Fibroblast of skin of scalp (primary cell): ENCODE data around the gene SKOR2.
A peak's percentile ranks its signal among the peaks of the same experiment; 100 is the strongest.
"Not testable (repeated sequence)": the region's sequence is repeated elsewhere in the genome, so short reads cannot be mapped to it uniquely, and the experiment has no call there.

Experiments used
- DNase-seq: peaks from one replicate; pipeline ENCODE4 v3.0.0-alpha.2; 2013

The SKOR2 gene

DNA sequence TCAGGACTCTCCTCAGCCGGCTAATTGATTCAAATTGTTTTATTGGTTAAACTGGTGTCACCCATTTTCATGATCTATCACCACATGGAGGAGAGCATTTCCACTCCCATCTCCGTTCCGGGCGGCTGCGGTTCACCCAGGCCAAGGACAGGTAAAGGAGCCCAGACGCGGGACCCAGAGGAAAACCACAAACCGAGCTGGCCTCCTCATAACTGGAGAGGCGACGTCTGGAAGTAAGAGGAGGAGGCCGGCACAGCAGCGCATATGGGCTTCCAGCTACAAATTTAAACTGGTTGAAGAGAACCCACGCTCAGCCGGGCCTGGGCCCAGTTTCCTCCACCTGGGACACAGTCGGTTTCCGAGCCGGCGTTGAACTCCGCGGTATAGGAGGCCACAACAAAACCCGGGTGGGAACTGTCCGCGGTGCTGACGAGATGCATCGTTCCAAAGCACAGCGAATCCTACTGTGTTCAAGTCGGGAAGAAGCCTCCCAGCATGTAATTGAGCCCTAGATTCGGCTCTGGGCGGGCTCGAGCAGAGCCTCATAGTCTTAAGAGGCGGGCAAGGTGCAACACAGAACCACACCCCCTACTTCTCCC, 3.0 kb upstream of the SKOR2 start:
- DNase-seq, result peak; percentile 66

- no peak for DNase-seq
Observed at GRCh38 chr18:47253101-47253654, 1.7 kb upstream of the SKOR2 start.

DNA sequence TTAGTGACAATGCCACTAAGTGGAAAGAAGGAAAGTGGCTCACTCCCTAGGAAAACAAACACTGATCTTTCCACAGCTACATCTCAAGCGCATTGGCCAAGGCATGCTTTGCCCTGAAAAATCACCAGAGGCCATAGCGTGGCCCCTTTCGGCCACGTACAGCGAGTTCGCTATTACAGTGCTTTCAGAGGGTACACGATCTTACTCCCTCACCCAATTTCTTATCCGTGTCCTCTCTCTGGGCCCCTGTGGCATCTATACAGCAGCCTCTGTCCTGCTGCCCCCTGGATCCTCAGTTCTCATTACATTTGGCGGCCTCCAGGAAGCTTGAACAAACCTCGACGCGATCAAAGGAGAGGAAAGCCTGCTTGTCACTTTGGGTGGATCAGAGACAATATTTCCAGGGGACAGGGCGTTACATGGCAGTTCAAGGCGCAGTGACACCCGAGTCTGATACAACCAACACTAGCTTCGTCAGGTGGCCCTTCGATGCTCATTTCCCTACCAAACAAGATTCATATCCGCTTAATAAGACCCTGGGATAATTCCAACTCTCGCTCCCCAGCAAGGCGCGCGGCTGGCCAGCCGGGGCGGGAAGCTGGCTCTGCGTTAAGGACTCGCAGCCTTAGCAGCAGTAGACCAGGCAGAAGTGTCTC, 941 bp downstream of the SKOR2 start:
- no peak for DNase-seq

DNA sequence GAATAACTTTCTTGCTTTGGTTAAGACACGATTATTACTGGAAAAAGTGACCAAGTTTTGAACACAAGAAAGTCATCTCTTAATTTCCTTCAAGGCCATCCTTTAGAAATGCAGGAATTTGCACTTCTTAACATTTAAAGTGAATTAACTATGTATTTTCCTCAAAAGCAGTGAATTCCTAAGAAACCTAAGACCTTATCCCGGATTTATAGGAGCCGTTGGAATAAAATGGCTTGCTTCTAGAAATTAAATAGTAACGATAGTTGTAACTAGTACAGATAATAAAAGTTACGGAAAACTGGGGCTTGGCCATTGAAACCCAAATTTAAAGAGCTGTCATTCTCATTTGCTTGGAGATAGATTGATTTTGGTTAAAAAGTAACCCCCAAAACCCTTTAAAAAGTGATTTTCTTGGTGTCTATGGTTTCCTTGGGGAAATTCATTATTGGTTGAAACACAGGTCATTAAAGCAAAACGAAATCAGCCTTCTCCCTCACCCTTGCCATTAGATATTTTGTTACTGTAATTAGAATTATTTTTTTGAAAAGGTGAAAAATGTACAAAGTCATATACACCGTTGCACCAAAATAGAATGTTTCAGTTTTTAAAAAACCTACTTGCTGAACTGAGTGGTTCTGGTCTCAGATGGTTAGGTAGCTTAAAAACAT, 2.0 kb downstream of the SKOR2 start:
- no peak for DNase-seq

DNA sequence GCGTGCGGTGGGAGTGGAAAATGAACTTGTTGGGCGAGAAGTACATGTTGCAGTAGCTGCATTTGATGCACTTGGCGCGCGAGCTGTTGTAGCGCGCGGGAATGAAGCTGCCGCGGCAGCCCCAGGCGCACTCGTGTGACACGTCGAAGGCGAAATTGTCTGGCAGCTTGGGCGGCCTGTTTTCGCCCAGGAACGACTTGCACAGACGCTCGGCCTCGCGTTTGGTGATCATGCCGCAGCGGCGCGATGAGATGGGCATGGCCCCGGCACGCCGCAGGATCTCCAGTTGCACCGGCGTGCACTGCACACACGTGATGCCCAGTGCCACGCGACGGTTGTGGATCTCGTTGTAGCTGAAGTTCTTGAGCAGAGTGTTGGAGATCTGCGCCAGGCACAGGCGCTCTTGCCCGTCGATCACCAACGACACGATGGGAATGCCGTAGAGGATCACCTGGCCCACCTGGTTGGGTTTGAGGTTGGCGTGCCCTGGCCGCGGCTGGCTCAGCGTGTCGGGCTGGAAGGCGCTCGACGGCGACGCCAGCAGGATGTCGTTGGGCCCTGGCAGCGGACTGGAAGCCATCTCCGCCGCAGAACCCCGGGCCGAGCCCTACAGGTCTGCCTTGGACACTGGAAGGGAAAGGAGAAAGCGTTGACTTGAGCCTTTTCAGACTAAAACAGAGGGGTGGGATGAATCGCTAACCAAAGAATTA, 2.7 kb downstream of the SKOR2 start:
- DNase-seq, result no peak

GRCh38 chr18:47248115-47248603, 3.3 kb downstream of the SKOR2 start:
- no peak for DNase-seq

DNA sequence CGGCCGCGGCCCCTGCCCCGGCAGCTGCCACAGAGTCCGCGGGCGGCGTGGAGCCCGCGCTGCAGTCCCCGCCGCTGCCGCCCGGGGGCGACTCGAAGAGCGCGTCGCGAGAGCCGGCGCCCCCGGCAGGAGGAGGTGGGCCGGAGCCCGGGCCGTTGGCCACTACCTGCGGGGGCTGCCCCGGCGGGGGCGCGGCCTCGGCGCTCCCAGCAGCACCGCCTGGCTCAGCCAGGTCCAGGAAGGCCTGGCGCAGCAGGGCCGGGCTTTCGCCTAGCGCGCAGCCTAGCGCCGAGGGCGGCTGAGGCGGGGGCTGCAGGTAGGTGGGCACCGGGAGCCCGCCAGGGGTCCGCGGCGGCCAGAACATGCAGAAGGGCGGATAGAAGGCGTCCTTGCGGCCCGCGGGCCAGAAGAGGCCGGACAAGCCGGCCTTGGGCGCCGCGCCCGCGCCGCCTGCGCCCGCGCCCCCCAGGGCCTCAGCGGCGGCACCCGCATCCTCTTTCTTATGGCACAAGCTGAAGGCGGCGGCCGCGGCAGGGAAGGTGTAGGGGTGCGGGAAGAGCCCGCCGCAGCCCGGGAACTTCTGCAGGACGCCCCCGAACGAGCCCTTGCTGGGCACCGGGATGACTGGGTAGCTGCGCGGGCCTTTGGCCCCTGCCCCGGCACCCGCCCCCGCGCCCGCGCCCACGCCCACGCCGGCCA, 3.9 kb downstream of the SKOR2 start:
- DNase-seq, result no peak

DNA sequence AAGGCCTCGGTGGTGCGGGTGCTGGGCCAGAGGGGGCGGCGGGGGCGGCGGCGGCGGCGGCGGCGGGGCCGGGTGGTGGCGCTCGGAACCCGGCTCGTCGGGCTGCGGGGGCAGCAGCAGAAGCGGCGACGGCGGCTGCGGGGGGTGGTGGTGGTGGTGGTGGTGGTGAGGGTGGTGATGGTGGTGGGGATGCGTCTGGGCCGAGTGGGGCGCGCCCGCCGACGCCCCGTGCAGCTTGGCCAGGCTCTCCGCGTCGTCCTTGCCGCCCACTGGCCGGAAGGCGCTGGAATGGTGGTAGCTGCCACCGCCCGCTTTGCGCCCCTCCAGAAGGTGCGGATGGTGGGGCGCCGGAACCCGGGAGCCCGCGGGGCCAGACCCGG, 4.4 kb downstream of the SKOR2 start:
- DNase-seq, result no peak

- no peak for DNase-seq
Observed at GRCh38 chr18:47246027-47246971, 5.2 kb downstream of the SKOR2 start.

- DNase-seq, result no peak
Observed at GRCh38 chr18:47244086-47244485, 7.4 kb downstream of the SKOR2 start.

GRCh38 chr18:47235096-47235495, 16.4 kb downstream of the SKOR2 start:
- no peak for DNase-seq

DNA sequence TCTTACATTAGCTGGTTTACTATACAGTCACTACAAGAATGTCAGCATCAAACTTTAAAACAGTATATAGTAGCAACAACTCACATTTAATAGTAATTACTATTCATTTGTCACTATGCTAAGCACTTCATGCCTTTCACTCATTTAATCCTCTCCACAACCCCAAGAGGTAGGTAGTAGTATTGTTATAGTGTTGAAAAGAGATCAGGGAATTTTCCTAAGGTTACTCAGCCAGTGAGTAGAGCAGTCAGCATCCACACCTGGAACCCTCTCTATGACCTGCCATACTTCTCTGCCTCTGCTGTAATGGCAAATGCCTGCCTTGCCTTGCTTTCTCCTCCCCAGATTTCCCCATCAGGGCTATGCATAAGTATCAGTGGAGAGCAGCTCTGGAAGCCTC, 24.8 kb downstream of the SKOR2 start:
- DNase-seq, result no peak

DNA sequence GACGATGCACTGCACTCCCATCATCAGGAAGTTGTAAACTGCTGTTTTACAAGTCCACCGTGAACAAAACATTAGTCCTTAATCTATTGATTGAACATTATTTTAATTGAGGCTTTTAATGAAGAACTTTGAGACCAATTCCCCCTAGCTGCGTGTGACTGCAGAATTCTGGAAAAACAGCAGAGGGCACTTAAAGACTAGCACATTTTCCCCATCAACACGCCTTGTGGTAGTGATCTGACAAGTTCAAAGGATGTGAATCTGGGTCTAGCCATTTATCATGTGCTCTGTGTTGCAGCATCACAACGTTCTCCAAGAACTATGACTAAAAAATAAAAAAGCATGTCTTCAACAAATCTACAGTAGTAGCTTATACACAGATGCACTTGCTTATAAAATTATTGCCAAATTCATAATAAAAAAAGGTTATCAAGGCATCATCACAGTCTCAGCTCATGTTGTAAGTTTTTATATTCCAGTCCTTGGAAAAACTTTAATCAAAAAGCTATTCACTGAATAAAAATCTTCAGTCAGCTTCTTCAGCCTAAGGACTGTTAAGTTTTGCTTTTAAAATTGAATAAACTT, 35.8 kb downstream of the SKOR2 start:
- DNase-seq, result peak; percentile 66

- DNase-seq, result no peak
Observed at GRCh38 chr18:47209171-47209570, 42.3 kb downstream of the SKOR2 start.

DNA sequence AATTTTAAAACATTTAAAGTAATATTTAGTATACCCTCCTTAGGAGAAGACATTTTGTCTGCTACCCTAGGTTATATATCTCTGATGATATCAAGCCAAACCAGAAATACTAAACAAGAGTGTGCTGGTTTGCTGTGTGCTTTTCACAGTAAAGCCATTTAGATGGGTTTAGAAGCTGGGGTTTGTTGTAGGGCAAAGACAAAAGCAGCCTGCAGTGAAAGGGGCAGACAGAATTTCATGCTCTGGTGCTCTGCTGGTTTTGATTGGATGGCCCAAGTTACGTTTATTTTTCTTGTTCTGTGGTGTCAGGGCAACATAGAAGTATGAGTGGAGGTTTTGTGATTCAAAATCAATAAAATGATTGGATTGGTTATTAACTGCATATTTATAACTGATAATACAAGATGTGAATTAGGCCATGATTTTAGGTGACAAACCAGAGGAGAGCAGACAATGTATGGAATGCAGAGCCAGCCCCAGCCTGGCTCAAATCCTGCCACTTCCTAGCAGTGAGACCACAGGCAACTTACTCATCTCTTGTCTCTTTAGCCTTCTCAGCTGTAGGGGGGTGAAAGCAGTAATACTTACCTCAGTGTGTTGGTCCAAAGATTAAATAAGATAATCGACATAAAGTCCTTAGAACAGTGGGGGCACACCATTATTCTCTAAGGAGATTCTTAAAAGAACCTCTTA, 44.4 kb downstream of the SKOR2 start:
- DNase-seq, result peak; percentile 8

GRCh38 chr18:47204908-47205522, 46.4 kb downstream of the SKOR2 start:
- DNase-seq, result peak; percentile 44

DNA sequence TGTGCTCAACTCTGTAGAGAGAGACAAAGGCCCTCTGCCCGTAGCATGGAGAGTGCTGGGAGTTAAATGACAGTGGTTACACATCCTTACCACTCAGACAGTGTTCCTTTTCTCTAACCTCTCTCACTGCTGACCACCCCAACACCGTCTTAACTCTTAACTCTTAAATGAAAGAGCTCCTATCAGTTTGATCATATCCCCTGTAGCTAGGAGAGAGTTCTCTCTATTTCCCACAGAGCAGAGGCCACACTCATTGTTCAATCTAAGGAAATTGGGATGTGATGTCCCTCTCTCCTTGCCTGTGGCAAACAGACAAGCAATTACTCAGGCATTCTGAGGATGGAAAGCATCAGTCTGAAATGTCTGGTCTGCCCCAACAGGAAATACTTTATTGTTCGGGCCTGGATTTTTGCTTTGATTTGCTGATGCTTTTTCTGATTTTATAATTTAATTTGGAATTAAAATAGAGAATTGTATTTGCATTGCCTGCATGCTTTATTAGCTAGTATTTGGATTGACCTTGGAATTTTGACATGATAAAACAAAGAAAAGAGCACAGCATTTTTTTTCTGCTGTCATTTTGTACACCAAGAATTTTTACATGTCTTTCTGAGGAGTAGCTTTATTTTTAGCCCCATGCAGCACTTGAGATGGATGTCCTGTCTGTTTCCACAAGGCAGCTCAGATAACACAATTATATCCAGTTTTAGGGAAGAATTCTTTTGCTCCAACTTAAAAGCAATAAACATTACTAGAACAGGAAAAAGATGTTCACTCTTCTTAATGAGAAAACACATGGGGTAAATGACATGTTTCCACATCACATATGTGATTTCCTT, 47.6 kb downstream of the SKOR2 start:
- DNase-seq, result no peak

- DNase-seq, result not testable (repeated sequence)
Observed at GRCh38 chr18:47195961-47196360, 55.5 kb downstream of the SKOR2 start.

- DNase-seq, result no peak
Observed at GRCh38 chr18:47191961-47192360, 59.5 kb downstream of the SKOR2 start.
